ENCODE results near the gene CYTH2.

Gene CYTH2

DNA sequence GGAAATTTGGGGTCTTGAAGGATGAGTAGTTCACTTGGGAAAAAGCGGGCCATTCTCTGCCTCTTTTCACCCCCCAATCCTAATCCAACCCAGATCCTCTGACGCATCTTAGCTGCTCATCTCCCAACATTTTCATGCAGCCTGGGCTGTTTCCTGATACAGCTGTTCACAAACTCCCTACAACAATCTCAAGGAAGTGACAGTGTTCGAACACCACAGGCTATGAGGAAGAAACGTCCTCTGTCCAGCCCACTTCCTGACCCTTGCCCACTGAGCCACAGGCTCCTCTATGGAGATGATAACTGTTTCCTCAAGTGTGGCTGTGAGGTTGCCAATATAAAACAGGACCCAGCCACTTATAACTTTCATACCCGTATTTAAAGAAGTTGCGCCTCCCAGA, 26.2 kb downstream of the CYTH2 start:
- no peak for DNase-seq (ENCODE audit: low read depth in 2 of 2)

DNA sequence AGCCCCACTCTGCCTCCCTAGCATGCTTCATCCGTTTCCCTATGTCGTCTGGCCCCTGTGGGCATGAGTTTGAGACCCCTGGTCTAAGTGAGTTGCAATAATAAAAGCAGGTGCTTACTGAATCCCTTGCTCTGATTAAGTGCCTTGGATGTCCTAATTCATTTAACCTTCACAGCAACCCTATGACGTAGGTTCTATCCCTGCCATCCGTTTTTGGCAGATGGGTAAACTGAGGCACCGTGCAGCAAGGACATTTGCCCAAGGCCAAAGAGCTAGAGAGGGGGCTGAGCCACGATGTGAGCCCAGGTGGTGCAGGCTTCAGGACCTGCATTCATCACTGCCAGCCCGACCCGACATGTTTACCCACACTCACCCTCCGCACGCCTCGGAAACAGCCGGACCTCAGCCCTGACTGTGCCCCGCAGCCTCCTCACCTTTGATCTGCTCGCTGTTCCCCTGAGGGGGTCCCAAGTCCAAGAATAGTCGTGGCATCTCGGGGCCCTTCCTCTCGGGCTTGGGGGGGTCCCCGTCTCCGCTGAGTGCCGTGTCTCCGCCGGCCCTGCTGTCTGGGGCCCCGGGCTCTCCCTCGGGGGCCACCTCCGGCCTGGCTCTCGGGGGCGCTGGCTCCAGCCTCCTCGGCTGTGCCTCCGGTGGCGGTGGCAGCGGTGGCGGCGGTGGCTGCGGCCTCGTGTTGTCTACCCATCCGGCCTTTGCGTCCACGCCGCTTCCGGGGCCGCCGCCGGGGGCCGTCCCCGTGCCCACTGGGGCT, 28.0 kb downstream of the CYTH2 start:
- no peak for DNase-seq (ENCODE audit: low read depth in 2 of 2)

DNA sequence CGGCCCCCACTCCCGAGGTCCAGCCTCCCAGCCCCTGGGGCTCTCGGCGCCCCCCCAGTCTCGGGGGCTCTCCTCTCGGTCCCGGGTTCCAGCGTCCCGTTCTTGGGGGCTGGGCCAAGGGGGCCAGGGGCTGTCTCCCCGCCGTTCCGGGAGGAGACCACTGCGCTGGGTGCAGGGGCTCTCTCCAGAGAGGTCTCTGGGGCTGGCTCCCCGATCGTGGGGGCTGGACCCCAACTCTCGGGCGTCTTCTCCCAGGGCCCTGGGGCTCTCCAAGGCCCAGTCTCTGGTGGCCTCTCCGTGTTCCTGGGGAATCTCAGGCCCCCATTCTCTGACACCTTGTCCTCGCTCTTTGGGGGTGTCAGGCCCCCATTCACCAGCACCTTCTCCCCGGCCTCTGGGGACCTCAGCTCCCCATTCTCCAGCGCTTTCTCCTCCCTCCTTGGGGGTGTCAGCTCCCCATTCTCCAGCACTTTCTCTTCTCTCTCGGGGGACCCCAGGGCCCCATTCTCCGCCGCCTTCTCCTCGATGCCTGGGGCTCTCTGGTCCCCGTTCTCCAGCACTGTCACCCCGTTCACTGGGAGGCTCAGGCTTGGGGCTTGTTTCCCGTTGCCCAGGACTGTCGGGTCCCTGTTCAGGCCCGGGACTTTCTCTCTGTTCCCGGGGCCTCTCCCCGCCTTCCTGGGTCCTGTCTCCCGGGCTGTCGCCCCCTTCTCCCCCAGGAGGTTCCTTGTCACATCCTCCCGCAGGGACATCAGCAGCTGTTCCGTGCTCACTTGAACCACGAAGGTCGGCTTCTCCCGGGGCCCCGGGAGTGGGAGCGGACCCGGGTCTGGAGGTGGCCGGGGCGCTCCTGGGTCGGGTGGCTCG, 28.8 kb downstream of the CYTH2 start:
- no peak for DNase-seq (ENCODE audit: low read depth in 2 of 2)

DNA sequence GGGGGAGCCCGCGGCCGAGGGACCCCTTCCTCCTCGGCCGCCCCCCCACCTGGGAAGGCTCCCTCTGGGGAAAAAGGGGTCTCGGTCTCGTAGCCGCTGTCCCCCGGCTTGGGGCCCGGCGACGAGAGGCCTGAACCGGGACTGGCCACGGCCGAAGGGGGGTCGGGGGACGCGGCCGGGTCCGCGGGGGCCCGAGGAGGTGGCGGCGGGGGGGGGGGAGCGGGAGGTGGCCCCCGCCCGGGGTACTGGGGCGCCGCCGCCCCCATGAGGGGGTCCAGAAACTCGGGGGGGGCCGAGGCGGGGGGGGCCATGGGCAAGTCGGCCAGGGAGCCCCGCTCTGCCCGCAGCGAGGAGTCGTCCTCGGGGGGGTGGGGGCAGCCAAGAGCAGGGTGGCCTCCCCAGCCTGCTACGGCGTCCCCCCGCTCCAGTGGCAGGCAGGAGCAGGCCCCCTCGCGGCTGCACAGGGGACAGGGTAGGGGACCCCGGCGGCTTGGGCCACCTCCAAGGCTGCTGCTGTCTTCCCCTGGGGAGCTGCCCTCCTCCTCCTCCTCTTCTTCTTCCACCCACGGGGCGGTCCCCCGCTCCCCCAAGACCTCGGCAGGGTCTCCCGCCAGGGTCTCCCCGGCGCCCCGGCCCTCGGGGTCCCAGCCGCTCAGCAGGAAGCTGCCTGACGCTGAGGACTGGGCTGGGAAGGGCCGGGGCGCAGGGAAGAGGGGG, 29.6 kb downstream of the CYTH2 start:
- DNase-seq (ENCODE audit: low read depth in 2 of 2): no peak

DNA sequence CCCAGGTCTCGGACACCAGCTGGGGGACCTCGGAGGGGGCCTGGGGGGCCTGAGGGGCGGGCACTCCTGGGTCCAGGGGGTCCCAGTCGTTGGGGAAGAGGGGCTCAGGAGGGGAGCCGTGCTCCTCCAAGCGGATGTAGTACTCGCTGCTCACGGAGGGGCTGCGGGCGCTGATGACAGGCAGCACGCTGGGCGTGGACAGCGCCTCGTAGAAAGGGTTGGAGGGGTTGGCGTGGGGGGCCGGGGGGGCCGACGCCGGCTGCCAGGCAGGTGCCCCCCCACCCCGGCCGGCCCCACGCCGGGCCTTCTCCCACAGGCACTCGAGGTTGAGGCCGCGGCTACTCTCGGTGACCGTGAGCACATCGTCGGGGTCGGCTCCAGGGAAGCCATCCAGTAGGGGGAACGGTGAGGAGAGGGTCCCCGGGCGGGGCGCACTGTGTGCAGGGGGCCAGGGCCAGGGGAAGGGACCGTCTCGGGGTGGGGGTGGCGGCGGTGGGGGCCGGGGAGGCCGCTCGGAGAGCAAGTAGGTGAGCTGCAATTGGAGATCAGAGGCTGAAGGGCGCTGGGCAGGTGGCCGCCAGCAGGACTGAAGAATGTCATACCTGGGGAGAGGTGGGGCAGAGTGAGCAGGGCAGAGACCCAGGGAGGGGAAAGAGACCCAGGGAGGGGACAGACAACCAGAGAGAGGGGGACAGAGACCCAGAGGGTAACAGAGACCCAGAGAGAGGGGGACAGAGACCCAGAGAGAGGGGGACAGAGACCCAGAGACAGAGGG, 30.3 kb downstream of the CYTH2 start:
- no peak for DNase-seq (ENCODE audit: low read depth in 2 of 2)

DNA sequence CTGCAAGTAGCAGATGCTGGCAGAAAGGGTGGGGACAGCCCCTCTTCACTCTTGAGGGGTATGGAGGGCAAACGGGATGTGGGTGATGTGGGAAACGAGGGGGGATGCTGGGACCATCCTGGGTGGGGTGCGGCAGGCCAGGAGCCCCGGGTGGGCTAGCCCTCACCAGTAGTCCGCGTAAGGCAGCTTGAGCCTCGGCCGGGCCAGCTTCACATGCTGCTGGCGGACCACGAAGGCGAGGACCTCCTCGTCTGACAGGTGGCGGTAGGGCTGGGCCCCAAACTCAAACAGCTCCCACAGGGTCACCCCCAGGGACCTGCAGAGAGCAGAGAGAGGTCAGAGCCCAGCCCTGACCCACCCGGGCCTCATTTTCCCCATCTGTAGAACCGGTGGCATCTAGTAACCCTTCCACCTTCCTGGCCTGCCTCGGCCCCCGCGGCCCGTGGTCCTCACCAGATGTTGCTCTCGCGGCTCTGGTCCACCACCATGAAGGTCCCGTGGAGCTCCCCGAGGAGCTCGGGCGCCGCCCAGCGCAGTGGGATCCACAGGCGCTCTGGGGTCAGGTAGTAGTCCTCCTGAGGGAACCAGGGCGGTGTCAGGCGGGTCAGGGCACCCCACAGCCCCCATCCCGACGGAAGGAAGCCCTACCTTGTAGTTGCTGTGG, 31.8 kb downstream of the CYTH2 start:
- DNase-seq (ENCODE audit: low read depth in 2 of 2): no peak

DNA sequence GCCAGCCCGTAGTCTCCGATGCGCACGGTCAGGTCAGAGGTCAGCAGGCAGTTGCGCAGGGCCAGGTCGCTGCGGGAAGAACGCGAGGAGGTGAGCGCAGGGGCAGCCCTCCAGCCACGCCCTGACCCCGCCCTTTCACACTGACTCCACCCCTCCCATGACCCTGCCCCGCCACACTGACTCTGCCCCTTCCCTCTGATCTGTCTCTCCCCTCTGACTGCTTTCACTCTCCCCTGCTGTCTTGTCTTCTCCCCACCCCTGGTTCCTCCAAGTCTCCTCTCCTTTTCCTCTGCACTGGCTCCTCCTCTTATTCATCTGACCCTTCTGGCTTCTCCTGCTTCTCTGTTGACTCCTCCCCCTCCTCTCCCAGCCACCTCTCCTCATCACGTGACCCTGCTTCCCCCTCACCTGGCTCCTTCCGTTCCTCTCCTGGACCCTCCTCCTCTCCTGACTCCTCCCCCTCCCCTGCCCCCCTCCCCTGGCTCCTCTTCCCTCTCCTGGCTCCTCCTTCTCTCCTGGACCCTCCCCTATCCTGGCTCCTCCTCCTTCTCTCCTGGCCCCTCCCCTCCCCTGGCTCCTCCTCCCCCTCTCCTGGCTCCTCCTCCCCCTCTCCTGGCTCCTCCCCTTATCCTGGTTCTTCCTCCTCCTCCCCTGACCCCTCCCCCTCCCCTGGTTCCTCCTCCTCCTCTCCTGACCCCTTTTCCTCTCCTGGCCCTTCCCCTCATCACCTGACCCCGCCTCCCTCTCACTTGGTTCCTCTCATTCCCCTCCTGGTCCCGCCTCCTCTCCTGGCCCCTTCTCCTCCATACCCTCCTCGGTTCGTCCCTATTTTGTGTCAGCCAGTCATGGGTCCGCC, 32.6 kb downstream of the CYTH2 start:
- DNase-seq (ENCODE audit: low read depth in 2 of 2): no peak

DNA sequence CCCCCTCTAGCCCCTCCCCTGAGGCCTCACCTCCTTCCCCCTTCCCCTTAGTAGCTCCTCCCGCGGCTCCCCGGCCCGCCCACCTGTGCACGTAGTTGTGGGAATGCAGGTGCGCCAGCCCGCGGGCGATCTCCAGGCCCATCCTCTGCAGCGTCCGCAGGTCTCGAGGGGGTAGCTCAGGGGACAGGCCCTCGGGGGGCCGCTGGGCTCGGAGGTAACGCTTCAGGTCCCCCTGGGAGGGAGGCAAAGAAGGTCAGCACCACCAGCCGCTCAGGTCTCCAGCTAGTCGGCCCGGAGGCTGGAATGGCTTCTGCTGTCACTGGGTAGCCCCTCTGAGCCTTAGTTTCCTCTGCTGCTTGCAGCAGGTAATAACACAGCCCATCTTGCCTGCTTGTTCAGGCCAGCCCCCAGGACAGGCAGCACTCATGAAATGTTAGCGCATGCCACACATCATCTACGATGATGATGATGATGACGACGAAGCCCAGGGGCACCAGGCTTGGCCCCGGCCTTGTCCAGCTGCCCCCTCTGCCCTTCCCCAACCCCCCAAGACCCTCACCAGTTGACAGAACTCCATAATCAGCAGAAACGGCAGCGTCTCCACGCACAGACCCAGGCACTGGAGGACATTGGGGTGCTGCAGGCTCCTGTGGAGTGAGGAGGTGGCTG, 33.3 kb downstream of the CYTH2 start:
- no peak for DNase-seq (ENCODE audit: low read depth in 2 of 2)

DNA sequence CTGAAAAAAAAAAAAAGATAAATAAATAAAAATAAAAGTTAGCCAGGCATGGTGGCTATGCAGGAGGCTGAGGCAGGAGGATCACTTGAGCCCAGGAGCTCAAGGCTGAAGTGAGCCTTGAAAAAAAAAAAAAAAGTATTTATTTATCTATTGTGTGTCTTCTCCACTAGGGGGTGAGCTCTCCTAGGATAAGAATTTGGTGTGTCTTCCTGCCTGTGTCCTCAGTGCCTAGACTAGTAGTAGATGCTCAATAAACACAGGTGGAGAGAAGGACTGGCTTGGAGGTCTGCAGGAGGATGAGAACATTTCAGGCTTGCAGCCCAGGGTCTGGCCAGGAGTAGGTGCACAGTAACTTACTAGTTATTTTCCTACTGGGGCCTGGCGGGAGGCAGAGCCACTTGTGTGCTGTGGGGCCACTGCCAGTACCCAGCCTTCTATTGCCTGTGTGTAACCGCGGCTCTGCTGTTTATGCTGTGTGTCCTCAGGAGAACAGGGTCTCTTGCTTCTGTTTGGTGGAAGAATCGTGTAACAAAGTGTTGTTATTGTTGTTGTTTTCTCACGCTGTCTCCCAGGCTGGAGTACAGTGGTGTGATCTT, 37.1 kb downstream of the CYTH2 start:
- no peak for DNase-seq (ENCODE audit: low read depth in 2 of 2)

DNA sequence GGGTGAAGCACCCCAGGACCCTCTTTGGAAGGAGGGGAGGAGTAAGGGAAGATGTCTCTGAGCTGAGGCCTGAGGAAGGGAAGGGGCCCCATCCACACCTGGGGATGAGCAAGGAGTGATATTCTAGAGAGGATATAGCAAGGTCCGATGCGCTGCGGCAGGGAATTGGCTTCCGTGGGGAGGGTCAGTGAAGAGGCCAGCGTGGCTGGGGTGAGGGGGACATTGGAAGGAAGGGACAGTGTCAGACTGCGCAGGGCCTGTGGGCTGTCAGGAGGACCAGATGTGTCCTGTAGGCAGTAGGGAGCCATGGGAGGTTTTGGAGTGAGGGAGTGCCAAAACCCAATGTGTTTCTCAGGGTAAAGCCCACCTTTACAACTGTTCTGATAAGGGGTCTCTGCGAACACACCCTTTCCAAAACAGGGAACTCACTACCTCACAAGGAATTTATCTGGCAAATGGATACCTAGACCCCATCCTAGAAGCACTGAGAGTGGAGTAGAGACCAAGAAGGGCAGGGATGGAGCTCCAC, 38.8 kb downstream of the CYTH2 start:
- DNase-seq (ENCODE audit: low read depth in 2 of 2): no peak

DNA sequence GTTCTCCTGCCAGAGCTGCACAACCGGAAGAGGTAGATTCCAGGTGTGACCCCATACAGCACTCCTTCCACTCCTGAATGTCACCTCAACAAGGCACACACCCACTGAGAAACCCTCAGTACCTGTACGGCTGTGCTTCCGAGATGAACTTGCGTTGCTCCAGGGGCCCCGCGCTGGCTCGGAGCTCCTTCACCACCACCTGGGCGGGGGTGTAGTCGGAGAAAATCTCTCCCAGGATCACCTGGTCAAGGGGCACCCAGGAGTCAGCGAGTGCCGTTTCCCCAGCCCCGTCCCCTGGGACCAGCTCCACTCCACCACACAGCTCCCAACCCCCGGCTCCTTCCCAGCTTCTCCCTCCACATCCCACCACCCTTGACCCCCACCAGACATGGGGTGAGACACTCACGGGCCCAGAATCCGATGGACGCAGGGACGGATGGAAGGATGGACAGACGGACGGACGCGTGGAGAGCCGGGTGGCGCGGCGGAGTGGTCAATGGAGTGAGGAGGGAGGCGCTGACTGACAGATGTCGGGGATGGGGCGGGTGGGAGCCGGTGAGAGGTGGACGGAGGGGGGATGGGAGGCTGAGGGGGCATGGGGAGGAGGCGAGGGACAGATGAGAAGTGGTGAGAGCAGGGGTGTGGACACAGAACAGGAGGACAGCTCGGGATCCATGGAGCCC, 39.7 kb downstream of the CYTH2 start:
- DNase-seq (ENCODE audit: low read depth in 2 of 2): no peak

DNA sequence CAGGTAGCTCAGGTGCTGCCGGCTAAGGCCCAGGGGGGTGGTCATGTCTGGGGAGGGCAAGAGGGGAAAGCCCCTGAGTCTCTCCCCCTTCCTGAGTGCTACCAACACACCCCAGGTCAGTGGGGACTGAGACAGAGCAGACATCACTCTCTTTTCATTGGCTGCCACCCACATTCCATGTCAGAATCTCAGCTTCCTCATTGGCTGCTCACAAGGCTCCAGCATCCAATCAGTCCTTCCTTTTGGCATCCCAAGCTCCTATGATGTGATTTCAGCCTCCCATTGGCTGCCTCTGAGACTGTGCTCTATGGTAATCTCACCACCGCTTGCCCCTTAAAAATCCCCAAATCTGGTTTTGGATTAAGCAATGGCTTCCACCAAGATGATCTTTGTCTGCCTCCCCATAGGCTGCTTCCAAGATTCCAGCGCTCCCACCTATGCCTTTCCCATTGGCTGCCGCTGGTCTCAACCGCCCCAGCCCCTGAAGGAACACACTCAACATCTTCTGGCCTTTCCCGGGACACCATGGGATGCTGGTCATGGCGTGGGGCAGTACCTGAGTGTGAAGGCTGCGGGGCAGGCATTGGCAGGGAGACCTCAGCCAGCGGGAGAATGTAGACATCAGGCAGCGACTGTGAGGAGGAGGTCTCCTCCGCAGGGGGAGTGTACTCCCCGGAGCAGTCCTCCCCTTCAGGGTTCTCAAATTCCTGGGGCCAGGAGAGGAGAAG, 40.5 kb downstream of the CYTH2 start:
- DNase-seq (ENCODE audit: low read depth in 2 of 2): no peak

DNA sequence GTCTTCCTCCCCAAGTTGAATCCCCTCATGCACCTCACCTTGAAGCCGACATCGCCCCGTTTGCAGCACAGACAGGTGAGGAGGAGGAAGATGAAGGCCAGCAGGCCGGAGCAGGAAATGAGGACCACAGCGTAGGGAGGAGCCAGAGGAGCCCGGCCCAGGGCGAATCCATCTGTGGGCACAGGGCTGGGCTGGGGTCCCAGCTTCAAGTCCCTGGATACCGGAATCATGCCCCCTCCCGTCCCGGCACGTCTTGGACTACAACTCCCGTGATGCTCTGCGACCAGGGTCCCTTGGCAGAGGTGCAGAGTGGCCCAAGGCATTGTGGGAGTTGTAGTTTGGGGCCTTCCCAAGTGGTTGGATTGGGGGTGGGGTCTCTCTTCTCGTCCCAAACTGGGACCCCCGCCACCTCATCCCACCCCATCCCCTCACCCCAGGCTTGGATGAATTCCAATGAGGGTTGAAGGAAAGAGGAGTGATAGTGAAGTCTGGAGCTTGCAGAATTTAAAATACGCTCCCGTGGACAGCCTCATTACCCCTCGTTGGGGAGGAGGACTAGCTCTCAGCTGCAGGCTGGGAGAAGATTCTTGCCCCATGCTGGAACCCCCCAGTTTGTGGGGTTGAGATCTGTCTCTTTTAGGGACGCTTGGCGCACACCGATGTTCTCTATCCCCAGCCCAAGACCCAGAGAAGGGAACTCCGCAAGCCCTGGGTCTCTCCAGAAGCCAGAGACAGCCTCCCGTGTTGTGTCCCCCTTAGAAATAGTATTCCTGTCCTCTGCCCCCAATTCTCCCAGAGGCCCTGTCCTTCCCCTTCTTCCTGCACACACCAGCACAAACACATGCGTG, 41.5 kb downstream of the CYTH2 start:
- DNase-seq (ENCODE audit: low read depth in 2 of 2): no peak

DNA sequence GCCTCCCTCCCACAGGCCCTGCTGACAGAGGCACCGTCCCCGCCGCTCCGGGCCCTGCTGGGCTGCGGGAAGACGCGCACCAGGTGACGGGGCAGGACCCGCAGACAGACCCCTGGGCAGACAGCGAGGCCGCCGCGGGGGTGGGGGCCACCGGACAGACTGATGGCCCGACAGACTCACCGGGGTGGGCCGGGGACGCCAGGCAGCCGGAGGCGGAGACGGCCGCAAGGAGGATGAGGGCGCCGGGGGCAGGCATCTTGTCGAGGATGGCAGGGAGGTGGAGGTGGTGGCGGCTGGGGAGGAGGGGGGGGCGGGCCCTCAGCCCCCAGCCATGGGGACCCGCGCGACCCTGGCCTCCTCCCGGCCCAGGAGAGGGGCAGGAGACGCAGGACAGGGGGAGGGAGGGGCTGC, 42.2 kb downstream of the CYTH2 start:
- DNase-seq (ENCODE audit: low read depth in 2 of 2): no peak

DNA sequence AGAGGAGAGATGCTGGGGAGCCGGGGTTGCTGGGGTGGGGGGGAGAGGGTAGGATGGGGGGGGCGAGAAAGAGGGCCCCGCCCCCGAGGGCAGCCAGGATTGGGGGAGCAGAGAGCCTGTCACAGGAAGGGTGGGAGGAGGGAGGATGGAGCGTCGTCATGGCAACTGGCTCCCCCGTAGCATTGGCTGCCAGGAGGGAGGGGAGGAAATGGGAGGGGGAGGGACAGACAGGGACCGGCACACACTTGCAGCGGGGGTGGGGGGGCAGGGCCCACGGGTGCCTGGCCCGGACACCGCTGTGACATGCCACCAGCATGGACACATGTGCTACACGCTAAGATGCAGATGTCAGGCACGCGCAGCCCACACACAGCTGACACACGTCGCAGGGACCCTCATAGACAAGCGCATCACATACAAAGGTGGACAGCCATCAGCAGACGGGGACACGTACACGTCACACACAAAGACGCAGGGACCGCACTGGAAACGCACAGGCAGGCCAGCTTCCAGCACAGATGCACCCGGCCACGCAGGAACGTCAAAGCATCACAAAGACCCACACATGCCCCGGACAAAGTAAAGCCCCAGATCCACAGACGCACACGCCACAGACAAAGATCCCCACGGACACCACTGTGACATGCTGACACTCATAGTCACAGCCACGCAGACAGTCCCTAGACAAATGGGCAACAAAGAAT, 42.8 kb downstream of the CYTH2 start, which contains the start of gene LMTK3:
TSS of gene LMTK3 (minus strand) at position 36 of the 704 bp plus-strand sequence. CDS start 259 bp downstream, outside the sequence.
- DNase-seq (ENCODE audit: low read depth in 2 of 2): peak in 1 of 2 experiments; percentile 36
